ENCODE data around the gene HCFC1. TPM values are rescaled to one million over a fixed set of nuclear protein-coding genes. Genes with fewer than 3 reads are reported as not detected.

The HCFC1 gene
- total RNA-seq, 1 experiment from 2014 or later = 9.5 TPM

DNA sequence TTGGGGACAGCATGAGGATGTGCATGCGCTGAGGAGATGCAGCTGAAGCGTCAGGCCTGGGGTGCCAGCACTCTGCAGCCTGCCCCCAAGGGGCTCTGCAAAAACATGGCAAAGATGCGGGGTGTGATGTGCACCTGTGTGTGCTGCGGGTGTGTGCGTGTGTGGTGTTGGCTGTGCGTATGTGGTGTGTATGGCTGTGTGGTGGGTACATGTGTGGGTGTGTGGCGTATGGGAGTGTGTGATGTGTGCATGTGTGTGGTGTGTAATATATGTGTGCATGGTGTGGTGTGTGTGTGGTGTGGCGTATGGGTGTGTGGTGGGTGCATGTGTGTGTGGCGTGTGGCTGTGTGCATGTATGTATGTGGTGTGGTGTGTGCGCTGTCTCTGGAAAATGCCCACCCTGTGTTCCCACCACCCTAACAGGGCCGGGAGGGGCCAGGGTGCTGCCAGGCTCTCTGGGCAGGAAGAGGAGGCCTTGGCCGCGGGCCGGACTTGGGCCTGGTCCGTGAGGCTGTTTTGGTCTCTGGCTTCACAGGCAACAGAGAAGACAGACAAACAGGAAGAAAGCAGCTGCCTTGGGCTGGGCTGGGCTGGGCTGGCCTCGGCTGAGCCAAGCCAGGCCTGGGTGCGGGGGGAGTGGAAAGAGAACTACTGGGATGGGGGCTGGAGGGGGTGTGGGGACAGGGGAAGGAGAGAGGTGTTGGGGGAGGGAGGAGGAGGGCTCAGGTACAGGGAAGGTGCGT is 68.2 kb downstream of the HCFC1 start:
- in situ Hi-C loops (cut with HindIII; ENCODE audit: low pct_unique_long_range_greater_than_20kb, low sequenced_read_pairs) = no loop called here
- no peak for DNase-seq (ENCODE audit: low read depth)

DNA sequence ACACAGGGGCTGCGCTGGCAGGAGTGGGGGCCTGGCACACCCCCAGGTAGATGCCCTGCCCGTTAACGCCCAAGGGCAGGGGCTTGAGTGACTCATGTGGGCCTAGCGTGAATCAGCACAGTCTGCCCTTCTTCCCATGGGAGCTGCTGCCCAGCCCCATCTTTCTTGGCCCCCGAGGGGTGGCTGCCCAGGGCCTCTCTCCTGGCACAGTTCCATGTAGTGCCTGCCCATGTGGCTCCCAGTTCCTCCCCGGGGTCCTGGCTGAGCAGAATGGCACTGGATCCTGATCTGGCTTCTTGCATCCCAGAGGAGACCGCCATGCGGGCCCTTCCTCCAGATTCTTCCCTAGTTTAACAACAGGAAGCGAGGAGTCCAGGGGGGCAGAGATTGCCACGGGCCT is 69.2 kb downstream of the HCFC1 start:
- in situ Hi-C loops (cut with HindIII; ENCODE audit: low pct_unique_long_range_greater_than_20kb, low sequenced_read_pairs) = no loop called here
- no peak for DNase-seq (ENCODE audit: low read depth)

DNA sequence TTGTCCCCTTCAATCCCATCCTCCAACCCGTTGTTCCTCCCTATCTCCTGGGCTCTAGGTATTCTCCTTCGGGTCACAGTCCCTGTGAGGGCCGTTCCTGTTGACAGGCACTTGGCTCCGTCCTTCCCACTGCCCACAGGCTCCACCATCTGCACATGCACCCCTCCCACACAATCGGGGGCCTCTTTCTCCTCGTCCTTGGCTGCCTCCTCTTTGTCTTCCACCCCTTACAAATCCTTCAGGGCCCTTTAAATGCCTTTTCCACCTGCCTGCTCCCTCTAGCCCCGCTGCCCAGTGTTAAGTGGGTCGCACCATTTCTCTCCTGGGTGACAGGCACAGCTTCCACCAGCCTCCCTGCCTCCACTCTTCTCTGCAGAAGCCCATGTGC is 69.9 kb downstream of the HCFC1 start:
- no peak for DNase-seq (ENCODE audit: low read depth)
- in situ Hi-C loops (cut with HindIII; ENCODE audit: low pct_unique_long_range_greater_than_20kb, low sequenced_read_pairs) = no loop called here

DNA sequence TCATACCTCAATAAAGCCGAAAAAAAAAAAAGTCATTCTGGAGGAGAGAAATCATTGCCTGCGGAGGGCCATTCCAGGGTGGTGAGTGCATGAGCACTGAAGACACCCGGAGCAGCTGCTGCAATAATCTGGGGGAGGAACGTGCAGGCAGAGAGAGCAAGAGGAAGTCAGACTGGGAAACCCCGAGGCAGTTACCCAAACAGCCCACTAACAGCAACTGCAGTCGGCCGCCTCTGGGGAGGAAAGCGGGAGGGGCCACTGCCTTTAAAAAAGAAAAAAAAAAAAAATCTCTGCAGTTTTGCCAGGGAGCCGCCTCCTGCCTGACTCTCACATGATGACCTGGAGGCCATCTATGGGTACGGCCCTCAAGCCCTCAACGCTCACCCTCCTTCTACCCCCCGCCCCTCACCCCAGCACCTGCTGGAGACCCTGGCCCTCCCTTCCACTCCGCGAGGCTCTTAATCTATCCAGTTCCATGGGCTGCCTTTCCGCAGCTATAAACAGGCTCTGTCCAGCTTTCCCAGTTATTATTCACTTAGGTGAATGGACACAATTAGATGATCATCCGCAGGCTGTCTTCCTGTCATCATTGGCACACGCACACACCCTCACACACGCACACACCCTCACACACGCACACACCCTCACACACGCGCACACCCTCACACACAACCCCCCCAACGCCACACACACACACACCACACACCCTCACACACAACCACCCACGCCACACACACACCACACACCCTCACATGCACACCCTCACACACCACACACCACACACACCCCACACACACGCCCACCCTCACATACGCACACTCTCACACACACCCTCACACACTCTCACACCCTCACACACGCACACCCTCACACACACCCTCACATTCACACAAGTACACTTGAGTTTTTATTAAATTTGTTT is 70.5 kb downstream of the HCFC1 start:
- in situ Hi-C loops (cut with HindIII; ENCODE audit: low pct_unique_long_range_greater_than_20kb, low sequenced_read_pairs) = no loop called here
- DNase-seq (ENCODE audit: low read depth) = peak; percentile 81

DNA sequence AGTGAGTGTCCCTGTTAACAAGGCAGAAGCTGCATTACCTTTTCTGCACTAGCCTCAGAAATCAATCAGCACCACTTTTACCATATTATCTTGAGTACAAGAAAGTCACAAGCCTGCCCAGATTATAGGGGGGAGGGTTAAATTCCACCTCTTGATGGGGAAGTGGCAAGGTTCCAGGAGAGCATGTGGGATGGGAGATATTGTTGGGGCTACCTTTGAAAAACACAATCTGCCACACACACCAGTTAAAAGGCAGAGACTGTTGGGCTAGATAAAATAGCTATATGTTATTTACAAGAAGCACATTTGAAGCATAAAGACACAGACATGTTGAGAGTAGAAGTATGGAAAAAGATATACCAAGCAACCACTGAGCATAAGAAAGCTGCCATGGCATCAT is 73.7 kb downstream of the HCFC1 start:
- in situ Hi-C loops (cut with HindIII; ENCODE audit: low pct_unique_long_range_greater_than_20kb, low sequenced_read_pairs) = no loop called here
- no peak for DNase-seq (ENCODE audit: low read depth)

Other genes starting within 250 kb of the HCFC1 start
- gene BCAP31, start 247.4 kb downstream of the HCFC1 start, total RNA-seq (2014; rRNA removed; shearing (Covaris generic); ENCODE audit: low replicate concordance) = 307 TPM in 2 replicates
- gene ABCD1, start 247.0 kb downstream of the HCFC1 start, total RNA-seq (2014; rRNA removed; shearing (Covaris generic); ENCODE audit: low replicate concordance) = 7.3 and 19.3 TPM in 2 replicates
- 1.7 and 2.5 TPM in 2 replicates for gene PLXNB3, start 207.6 kb downstream of the HCFC1 start, total RNA-seq (2014; rRNA removed; shearing (Covaris generic); ENCODE audit: low replicate concordance)
- gene SRPK3, start 190.8 kb downstream of the HCFC1 start, total RNA-seq (2014; rRNA removed; shearing (Covaris generic); ENCODE audit: low replicate concordance) = 0.29 TPM in 1 of 2 replicates, not detected in the other
- 44.9 and 63.0 TPM in 2 replicates for gene IDH3G, start 177.4 kb downstream of the HCFC1 start, total RNA-seq (2014; rRNA removed; shearing (Covaris generic); ENCODE audit: low replicate concordance)
- gene SSR4, start 177.2 kb downstream of the HCFC1 start, total RNA-seq (2014; rRNA removed; shearing (Covaris generic); ENCODE audit: low replicate concordance) = 177 and 185 TPM in 2 replicates
- gene PDZD4, start 141.3 kb downstream of the HCFC1 start, total RNA-seq (2014; rRNA removed; shearing (Covaris generic); ENCODE audit: low replicate concordance) = 4.3 and 8.5 TPM in 2 replicates
- 37.1 and 49.7 TPM in 2 replicates for gene L1CAM, start 85.6 kb downstream of the HCFC1 start, total RNA-seq (2014; rRNA removed; shearing (Covaris generic); ENCODE audit: low replicate concordance)
- gene AVPR2, start 67.1 kb downstream of the HCFC1 start, total RNA-seq (2014; rRNA removed; shearing (Covaris generic); ENCODE audit: low replicate concordance) = 0.09 TPM in 1 of 2 replicates, not detected in the other
- gene ARHGAP4, start 45.6 kb downstream of the HCFC1 start, total RNA-seq (2014; rRNA removed; shearing (Covaris generic); ENCODE audit: low replicate concordance) = 8.1 and 15.3 TPM in 2 replicates
- 119 and 121 TPM in 2 replicates for gene NAA10, start 36.8 kb downstream of the HCFC1 start, total RNA-seq (2014; rRNA removed; shearing (Covaris generic); ENCODE audit: low replicate concordance)
- 13.5 and 15.5 TPM in 2 replicates for gene RENBP, start 27.2 kb downstream of the HCFC1 start, total RNA-seq (2014; rRNA removed; shearing (Covaris generic); ENCODE audit: low replicate concordance)
- gene TMEM187, start 936 bp upstream of the HCFC1 start, total RNA-seq (2014; rRNA removed; shearing (Covaris generic); ENCODE audit: low replicate concordance) = 5.7 and 16.6 TPM in 2 replicates
- 116 and 131 TPM in 2 replicates for gene IRAK1, start 48.1 kb upstream of the HCFC1 start, total RNA-seq (2014; rRNA removed; shearing (Covaris generic); ENCODE audit: low replicate concordance)
- 20.9 and 26.7 TPM in 2 replicates for gene MECP2, start 125.9 kb upstream of the HCFC1 start, total RNA-seq (2014; rRNA removed; shearing (Covaris generic); ENCODE audit: low replicate concordance)
- gene OPN1LW, start 172.4 kb upstream of the HCFC1 start, total RNA-seq (2014; rRNA removed; shearing (Covaris generic); ENCODE audit: low replicate concordance) = not detected in 2 replicates
- gene OPN1MW, start 210.8 kb upstream of the HCFC1 start, total RNA-seq (2014; rRNA removed; shearing (Covaris generic); ENCODE audit: low replicate concordance) = not detected in 2 replicates
- gene OPN1MW2, start 247.9 kb upstream of the HCFC1 start, total RNA-seq (2014; rRNA removed; shearing (Covaris generic); ENCODE audit: low replicate concordance) = not detected in 2 replicates

Data from Caki2 (cell line).